H9 (cell line): ENCODE measurements around the gene GCNT3. TPM values are rescaled to one million over a fixed set of nuclear protein-coding genes. Genes with fewer than 3 reads are reported as not detected.

ENCODE experiments used
- DNase-seq: peaks from one replicate; pipeline ENCODE4 v3.0.0-alpha.2; 2017
- H2AFZ ChIP-seq: one replicate; pipeline ENCODE4 v1.6.1; 2013; ENCODE audit warnings: mild to moderate bottlenecking, low read length, control low read depth, moderate library complexity
- H2AK5ac ChIP-seq: 2 replicates; pipeline ENCODE4 v1.6.1; 2013; ENCODE audit warnings: low read length, control low read depth, mixed read lengths; ENCODE audit not compliant: insufficient read length
- H2BK120ac ChIP-seq: one replicate; pipeline ENCODE4 v1.6.1; 2013; ENCODE audit warnings: low read depth, mild to moderate bottlenecking, low read length, control low read depth, inconsistent platforms; ENCODE audit not compliant: poor library complexity, severe bottlenecking
- H2BK12ac ChIP-seq: 2 replicates; pipeline ENCODE4 v1.6.1; 2013; ENCODE audit warnings: low read length, control low read depth, mixed read lengths, low read depth; ENCODE audit not compliant: insufficient read length
- H2BK15ac ChIP-seq: 2 replicates; pipeline ENCODE4 v1.6.1; 2013; ENCODE audit warnings: low read depth, low read length, control low read depth
- H2BK20ac ChIP-seq: one replicate; pipeline ENCODE4 v1.6.1; 2013; ENCODE audit warnings: low read depth, mild to moderate bottlenecking, low read length, control low read depth, inconsistent platforms; ENCODE audit not compliant: poor library complexity, severe bottlenecking
- H2BK5ac ChIP-seq: 2 replicates; pipeline ENCODE4 v1.6.1; 2013; ENCODE audit warnings: low read length, control low read depth, mixed read lengths; ENCODE audit not compliant: insufficient read length
- H3K14ac ChIP-seq: 2 replicates; pipeline ENCODE4 v1.6.1; 2013; ENCODE audit warnings: low read length, control low read depth; ENCODE audit not compliant: insufficient read depth
- H3K18ac ChIP-seq: 2 replicates; pipeline ENCODE4 v1.6.1; 2013; ENCODE audit warnings: low read depth, mild to moderate bottlenecking, mixed read lengths, low read length, control low read depth; ENCODE audit not compliant: insufficient read length
- H3K23ac ChIP-seq: 2 replicates; pipeline ENCODE4 v1.6.1; 2013; ENCODE audit warnings: low read length, control low read depth, mixed read lengths, low read depth; ENCODE audit not compliant: insufficient read length
- H3K23me2 ChIP-seq: 2 replicates; pipeline ENCODE4 v1.6.1; 2013; ENCODE audit warnings: low read depth, mild to moderate bottlenecking, mixed read lengths, low read length, control low read depth; ENCODE audit not compliant: insufficient read length, poor library complexity, severe bottlenecking
- H3K27ac ChIP-seq: 2 replicates; pipeline ENCODE4 v1.5.1; 2013; ENCODE audit warnings: low read length, control low read depth, mixed read lengths, low read depth; ENCODE audit not compliant: insufficient read length
- H3K27me3 ChIP-seq: 2 replicates; pipeline ENCODE4 v1.6.1; 2013; ENCODE audit warnings: low read length, control low read depth, inconsistent platforms; ENCODE audit not compliant: insufficient read depth
- H3K4ac ChIP-seq: 2 replicates; pipeline ENCODE4 v1.6.1; 2013; ENCODE audit warnings: low read depth, mild to moderate bottlenecking, control low read depth, inconsistent platforms, low read length, moderate library complexity
- H3K4me1 ChIP-seq: 2 replicates; pipeline ENCODE4 v1.6.1; 2013; ENCODE audit warnings: low read length, control low read depth, inconsistent platforms; ENCODE audit not compliant: insufficient read depth
- H3K4me2 ChIP-seq: 2 replicates; pipeline ENCODE4 v1.6.1; 2013; ENCODE audit warnings: low read length, control low read depth, mixed read lengths; ENCODE audit not compliant: insufficient read length, insufficient read depth
- H3K56ac ChIP-seq: 2 replicates; pipeline ENCODE4 v1.6.1; 2013; ENCODE audit warnings: low read depth, mild to moderate bottlenecking, mixed read lengths, low read length, control low read depth; ENCODE audit not compliant: insufficient read length
- H3K79me1 ChIP-seq: 2 replicates; pipeline ENCODE4 v1.6.1; 2013; ENCODE audit warnings: low read depth, mild to moderate bottlenecking, moderate library complexity, low read length, control low read depth, inconsistent platforms; ENCODE audit not compliant: insufficient read depth, poor library complexity, severe bottlenecking
- H3K79me2 ChIP-seq: 2 replicates; pipeline ENCODE4 v1.6.1; 2013; ENCODE audit warnings: low read length, control low read depth, inconsistent platforms; ENCODE audit not compliant: insufficient read depth
- H3K9ac ChIP-seq: 2 replicates; pipeline ENCODE4 v1.6.1; 2013; ENCODE audit warnings: low read length, control low read depth, mixed read lengths; ENCODE audit not compliant: insufficient read length; ENCODE audit errors: extremely low read depth
- H3K9me3 ChIP-seq: one replicate; pipeline ENCODE4 v1.6.1; 2013; ENCODE audit warnings: low read depth, low read length, inconsistent platforms; ENCODE audit not compliant: control insufficient read depth
- H3T11ph ChIP-seq: one replicate; pipeline ENCODE4 v1.6.1; 2013; ENCODE audit warnings: mild to moderate bottlenecking, low read length, control low read depth, inconsistent platforms
- H4K20me1 ChIP-seq: one replicate; pipeline ENCODE4 v1.6.1; 2013; ENCODE audit not compliant: control insufficient read depth, insufficient read length, insufficient read depth
- H4K5ac ChIP-seq: 2 replicates; pipeline ENCODE4 v1.6.1; 2013; ENCODE audit warnings: low read depth, mild to moderate bottlenecking, mixed read lengths, low read length, control low read depth; ENCODE audit not compliant: insufficient read length
- H4K8ac ChIP-seq: replicated peaks from 2 replicates; pipeline ENCODE4 v1.6.1; 2013; ENCODE audit warnings: low read length, control low read depth, mixed read lengths, low read depth; ENCODE audit not compliant: insufficient read length
- H4K91ac ChIP-seq: 2 replicates; pipeline ENCODE4 v1.6.1; 2013; ENCODE audit warnings: low read depth, mild to moderate bottlenecking, moderate library complexity, mixed read lengths, low read length, control low read depth; ENCODE audit not compliant: insufficient read length
- H3K27ac Mint-ChIP-seq, 3 experiments: 2 replicates in 2 of 3; 3 replicates in 1 of 3; pipeline ENCODE4 v1.8.0; 2020 to 2021; ENCODE audit warnings: mixed read lengths in 3 of 3, mild to moderate bottlenecking in 1 of 3, moderate library complexity in 1 of 3
- H3K27me3 Mint-ChIP-seq: 2 replicates; pipeline ENCODE4 v1.8.0; 2021; ENCODE audit warnings: low read depth, mild to moderate bottlenecking, moderate library complexity, mixed read lengths
- H3K36me3 Mint-ChIP-seq, 3 experiments: 2 replicates in 2 of 3; 3 replicates in 1 of 3; pipeline ENCODE4 v1.8.0; 2020 to 2021; ENCODE audit warnings: low read depth in 3 of 3, mixed read lengths in 3 of 3; ENCODE audit not compliant: insufficient read depth in 1 of 3
- H3K4me1 Mint-ChIP-seq, 2 experiments: 2 replicates each; pipeline ENCODE4 v1.8.0; 2020; ENCODE audit warnings: mixed read lengths in 2 of 2
- H3K4me3 Mint-ChIP-seq, 2 experiments: 2 replicates in 1 of 2; 3 replicates in 1 of 2; pipeline ENCODE4 v1.8.0; 2020 to 2021; ENCODE audit warnings: mild to moderate bottlenecking in 2 of 2, mixed read lengths in 2 of 2, moderate library complexity in 1 of 2
- H3K9me3 Mint-ChIP-seq, 2 experiments: 2 replicates in 1 of 2; 3 replicates in 1 of 2; pipeline ENCODE4 v1.8.0; 2020; ENCODE audit warnings: mild to moderate bottlenecking in 2 of 2, mixed read lengths in 2 of 2, moderate library complexity in 1 of 2
- WGBS: extraction: QIAGEN DNeasy Blood & Tissue Kit; methylation state at CpG from one replicate; pipeline ENCODE4 v1.1.7; 2013; ENCODE audit warnings: missing lambda C conversion rate, low lambda C conversion rate, mixed read lengths; ENCODE audit not compliant: insufficient read length; ENCODE audit errors: extremely low coverage; 5-methylcytosine and 5-hydroxymethylcytosine counted together
- total RNA-seq: library from RNA; stranded (reverse); gene quantifications from 2 replicates; pipeline ENCODE4 v1.2.1, GENCODE V29; 2021
- TF ChIP-seq, protein P1 (sequence below): fragments of 200-600 bp; sonication (generic); conservative IDR thresholded peaks from 3 replicates; pipeline ENCODE4 v1.8.0; 2021; ENCODE audit warnings: antibody characterized with exemption, mild to moderate bottlenecking

GCNT3 gene
- total RNA-seq, 1 experiment from 2014 or later, result not detected

GRCh38 chr15:59657635-59658125 is 46.1 kb downstream of the GCNT3 start:
- Histone ChIP-seq H3K23me2 (no peaks in the 10 kb centered on the region), H3K79me1 (peaks cover 13% of the 10 kb centered on the region), H2BK120ac (no peak overlapping the region), H3K9me3 (no peaks in the 10 kb centered on the region), H2AFZ (no peak overlapping the region), H3K23ac (no peak overlapping the region), H2BK15ac (no peak overlapping the region), H3K56ac (no peak overlapping the region), H3K4me2 (no peak overlapping the region), H3K9ac (no peak overlapping the region), H4K91ac (no peak overlapping the region), H2BK5ac (no peak overlapping the region), H4K5ac (no peak overlapping the region), H3T11ph (no peak overlapping the region), H4K8ac (no peak overlapping the region), H3K79me2 (peaks cover 18% of the 10 kb centered on the region; the same call in 1 of the 2 replicates), H2AK5ac (no peak overlapping the region), H3K27me3 (no peaks in the 10 kb centered on the region), H4K20me1 (no peaks in the 10 kb centered on the region), H2BK12ac (no peak overlapping the region), H3K4ac (no peak overlapping the region), H2BK20ac (no peak overlapping the region), H3K4me1 (peaks cover 3% of the 10 kb centered on the region; the same call in 1 of the 2 replicates), H3K14ac (no peak overlapping the region), H3K27ac (no peak overlapping the region), H3K18ac (no peak overlapping the region)
- H3K27me3 Mint-ChIP-seq, result no peaks in the 10 kb centered on the region
- peaks cover 9 to 23% (median 12%) of the 10 kb centered on the region in 3 experiments; a peak in 6 of 7 replicates for H3K36me3 Mint-ChIP-seq
- TF ChIP-seq, protein P1, sequence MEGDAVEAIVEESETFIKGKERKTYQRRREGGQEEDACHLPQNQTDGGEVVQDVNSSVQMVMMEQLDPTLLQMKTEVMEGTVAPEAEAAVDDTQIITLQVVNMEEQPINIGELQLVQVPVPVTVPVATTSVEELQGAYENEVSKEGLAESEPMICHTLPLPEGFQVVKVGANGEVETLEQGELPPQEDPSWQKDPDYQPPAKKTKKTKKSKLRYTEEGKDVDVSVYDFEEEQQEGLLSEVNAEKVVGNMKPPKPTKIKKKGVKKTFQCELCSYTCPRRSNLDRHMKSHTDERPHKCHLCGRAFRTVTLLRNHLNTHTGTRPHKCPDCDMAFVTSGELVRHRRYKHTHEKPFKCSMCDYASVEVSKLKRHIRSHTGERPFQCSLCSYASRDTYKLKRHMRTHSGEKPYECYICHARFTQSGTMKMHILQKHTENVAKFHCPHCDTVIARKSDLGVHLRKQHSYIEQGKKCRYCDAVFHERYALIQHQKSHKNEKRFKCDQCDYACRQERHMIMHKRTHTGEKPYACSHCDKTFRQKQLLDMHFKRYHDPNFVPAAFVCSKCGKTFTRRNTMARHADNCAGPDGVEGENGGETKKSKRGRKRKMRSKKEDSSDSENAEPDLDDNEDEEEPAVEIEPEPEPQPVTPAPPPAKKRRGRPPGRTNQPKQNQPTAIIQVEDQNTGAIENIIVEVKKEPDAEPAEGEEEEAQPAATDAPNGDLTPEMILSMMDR, result no peak
- peak; percentile 34 for DNase-seq
- no peak overlapping the region for H3K4me3 Mint-ChIP-seq
- WGBS, result no CpG with 5 or more reads among the region's 23 CpGs
- no peaks in the 10 kb centered on the region for H3K9me3 Mint-ChIP-seq
- H3K27ac Mint-ChIP-seq, result no peak overlapping the region; a peak in 1 of 7 replicates
- no peaks in the 10 kb centered on the region for H3K4me1 Mint-ChIP-seq
